ENCODE data around the gene EPHB1. TPM values are rescaled to one million over a fixed set of nuclear protein-coding genes. Genes with fewer than 3 reads are reported as not detected.

Gene EPHB1
- total RNA-seq, 1 experiment from 2014 or later = 0.86 TPM

DNA sequence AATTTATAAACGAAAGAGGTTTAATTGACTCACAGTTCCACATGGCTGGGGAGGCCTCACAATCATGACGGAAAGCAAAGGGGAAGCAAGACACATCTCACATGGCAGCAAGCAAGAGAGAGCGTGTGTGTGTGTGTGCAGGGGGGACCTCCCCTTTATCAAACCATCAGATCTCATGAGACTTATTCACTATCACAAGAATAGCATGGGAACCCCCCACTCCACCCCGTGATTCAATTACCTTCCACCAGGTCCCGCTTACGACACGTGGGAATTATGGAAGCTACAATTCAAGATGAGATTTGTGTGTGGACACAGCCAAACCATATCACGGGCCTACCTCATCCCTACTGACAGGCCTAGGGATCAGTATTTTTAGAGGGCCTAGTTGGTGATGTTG, 3.1 kb upstream of the EPHB1 start:
- CTCF ChIA-PET = no interaction called here
- H3K9me2 ChIP-seq (ENCODE audit: insufficient read depth) = no peaks in the 10 kb centered on the region
- no peak overlapping the region for H3K9ac ChIP-seq (ENCODE audit: low read length)
- no peaks in the 10 kb centered on the region for H3K9me3 ChIP-seq (ENCODE audit: control insufficient read depth in 1 of 2, insufficient read depth in 1 of 2, low read depth in 1 of 2, low read length in 2 of 2)
- intact Hi-C loops (cut with micrococcal nuclease) = no loop called here
- TF ChIP-seq, protein P1, sequence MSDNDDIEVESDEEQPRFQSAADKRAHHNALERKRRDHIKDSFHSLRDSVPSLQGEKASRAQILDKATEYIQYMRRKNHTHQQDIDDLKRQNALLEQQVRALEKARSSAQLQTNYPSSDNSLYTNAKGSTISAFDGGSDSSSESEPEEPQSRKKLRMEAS (IDR thresholded peaks at IDR 0.05) = no peak
- TF ChIP-seq JUND (IDR thresholded peaks at IDR 0.05) (no peak), YY1 (IDR thresholded peaks at IDR 0.05; ENCODE audit: extremely low read depth, insufficient replicate concordance, low read depth, low read length) (no peak), EZH2 (IDR thresholded peaks at IDR 0.05) (no peak), TCF7L2 (IDR thresholded peaks at IDR 0.05; ENCODE audit: borderline replicate concordance, extremely low read depth, insufficient read depth, insufficient read length) (no peak), FOSL1 (IDR thresholded peaks at IDR 0.05; ENCODE audit: low read depth) (no peak), EGR1 (IDR thresholded peaks at IDR 0.05; ENCODE audit: low read depth) (no peak), CBX3 (IDR thresholded peaks at IDR 0.05; ENCODE audit: low read depth) (no peak), CEBPB (IDR thresholded peaks at IDR 0.05; ENCODE audit: low read depth) (no peak), ELF1 (IDR thresholded peaks at IDR 0.05; ENCODE audit: borderline replicate concordance, low read depth) (no peak), SP1 (IDR thresholded peaks at IDR 0.05; ENCODE audit: low read depth) (no peak), RAD21 (IDR thresholded peaks at IDR 0.05; ENCODE audit: low read depth) (no peak)
- TF ChIP-seq, protein P2, sequence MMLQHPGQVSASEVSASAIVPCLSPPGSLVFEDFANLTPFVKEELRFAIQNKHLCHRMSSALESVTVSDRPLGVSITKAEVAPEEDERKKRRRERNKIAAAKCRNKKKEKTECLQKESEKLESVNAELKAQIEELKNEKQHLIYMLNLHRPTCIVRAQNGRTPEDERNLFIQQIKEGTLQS (IDR thresholded peaks at IDR 0.05) = no peak
- TF ChIP-seq, protein P3, sequence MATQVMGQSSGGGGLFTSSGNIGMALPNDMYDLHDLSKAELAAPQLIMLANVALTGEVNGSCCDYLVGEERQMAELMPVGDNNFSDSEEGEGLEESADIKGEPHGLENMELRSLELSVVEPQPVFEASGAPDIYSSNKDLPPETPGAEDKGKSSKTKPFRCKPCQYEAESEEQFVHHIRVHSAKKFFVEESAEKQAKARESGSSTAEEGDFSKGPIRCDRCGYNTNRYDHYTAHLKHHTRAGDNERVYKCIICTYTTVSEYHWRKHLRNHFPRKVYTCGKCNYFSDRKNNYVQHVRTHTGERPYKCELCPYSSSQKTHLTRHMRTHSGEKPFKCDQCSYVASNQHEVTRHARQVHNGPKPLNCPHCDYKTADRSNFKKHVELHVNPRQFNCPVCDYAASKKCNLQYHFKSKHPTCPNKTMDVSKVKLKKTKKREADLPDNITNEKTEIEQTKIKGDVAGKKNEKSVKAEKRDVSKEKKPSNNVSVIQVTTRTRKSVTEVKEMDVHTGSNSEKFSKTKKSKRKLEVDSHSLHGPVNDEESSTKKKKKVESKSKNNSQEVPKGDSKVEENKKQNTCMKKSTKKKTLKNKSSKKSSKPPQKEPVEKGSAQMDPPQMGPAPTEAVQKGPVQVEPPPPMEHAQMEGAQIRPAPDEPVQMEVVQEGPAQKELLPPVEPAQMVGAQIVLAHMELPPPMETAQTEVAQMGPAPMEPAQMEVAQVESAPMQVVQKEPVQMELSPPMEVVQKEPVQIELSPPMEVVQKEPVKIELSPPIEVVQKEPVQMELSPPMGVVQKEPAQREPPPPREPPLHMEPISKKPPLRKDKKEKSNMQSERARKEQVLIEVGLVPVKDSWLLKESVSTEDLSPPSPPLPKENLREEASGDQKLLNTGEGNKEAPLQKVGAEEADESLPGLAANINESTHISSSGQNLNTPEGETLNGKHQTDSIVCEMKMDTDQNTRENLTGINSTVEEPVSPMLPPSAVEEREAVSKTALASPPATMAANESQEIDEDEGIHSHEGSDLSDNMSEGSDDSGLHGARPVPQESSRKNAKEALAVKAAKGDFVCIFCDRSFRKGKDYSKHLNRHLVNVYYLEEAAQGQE (IDR thresholded peaks at IDR 0.05; ENCODE audit: low read depth) = no peak
- TF ChIP-seq, protein P4, sequence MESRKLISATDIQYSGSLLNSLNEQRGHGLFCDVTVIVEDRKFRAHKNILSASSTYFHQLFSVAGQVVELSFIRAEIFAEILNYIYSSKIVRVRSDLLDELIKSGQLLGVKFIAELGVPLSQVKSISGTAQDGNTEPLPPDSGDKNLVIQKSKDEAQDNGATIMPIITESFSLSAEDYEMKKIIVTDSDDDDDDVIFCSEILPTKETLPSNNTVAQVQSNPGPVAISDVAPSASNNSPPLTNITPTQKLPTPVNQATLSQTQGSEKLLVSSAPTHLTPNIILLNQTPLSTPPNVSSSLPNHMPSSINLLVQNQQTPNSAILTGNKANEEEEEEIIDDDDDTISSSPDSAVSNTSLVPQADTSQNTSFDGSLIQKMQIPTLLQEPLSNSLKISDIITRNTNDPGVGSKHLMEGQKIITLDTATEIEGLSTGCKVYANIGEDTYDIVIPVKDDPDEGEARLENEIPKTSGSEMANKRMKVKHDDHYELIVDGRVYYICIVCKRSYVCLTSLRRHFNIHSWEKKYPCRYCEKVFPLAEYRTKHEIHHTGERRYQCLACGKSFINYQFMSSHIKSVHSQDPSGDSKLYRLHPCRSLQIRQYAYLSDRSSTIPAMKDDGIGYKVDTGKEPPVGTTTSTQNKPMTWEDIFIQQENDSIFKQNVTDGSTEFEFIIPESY (IDR thresholded peaks at IDR 0.05; ENCODE audit: extremely low read depth, insufficient replicate concordance, low read length) = no peak
- TF ChIP-seq, protein P5, sequence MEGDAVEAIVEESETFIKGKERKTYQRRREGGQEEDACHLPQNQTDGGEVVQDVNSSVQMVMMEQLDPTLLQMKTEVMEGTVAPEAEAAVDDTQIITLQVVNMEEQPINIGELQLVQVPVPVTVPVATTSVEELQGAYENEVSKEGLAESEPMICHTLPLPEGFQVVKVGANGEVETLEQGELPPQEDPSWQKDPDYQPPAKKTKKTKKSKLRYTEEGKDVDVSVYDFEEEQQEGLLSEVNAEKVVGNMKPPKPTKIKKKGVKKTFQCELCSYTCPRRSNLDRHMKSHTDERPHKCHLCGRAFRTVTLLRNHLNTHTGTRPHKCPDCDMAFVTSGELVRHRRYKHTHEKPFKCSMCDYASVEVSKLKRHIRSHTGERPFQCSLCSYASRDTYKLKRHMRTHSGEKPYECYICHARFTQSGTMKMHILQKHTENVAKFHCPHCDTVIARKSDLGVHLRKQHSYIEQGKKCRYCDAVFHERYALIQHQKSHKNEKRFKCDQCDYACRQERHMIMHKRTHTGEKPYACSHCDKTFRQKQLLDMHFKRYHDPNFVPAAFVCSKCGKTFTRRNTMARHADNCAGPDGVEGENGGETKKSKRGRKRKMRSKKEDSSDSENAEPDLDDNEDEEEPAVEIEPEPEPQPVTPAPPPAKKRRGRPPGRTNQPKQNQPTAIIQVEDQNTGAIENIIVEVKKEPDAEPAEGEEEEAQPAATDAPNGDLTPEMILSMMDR (IDR thresholded peaks at IDR 0.05 in 2 of 3, conservative IDR thresholded peaks at IDR 0.05 in 1 of 3; ENCODE audit: borderline replicate concordance in 1 of 3, insufficient read depth in 1 of 3, low read depth in 2 of 3, low read length in 2 of 3) = no peak
- BruUV-seq (replicated peaks) = no TSS peak
- no peak overlapping the region for H3K27ac ChIP-seq (ENCODE audit: low read depth, low read length)
- no peak overlapping the region for H2AFZ ChIP-seq (ENCODE audit: low read depth, low read length, poor library complexity, severe bottlenecking)
- no peaks in the 10 kb centered on the region for H4K20me1 ChIP-seq (ENCODE audit: insufficient read depth)
- H3K36me3 ChIP-seq (ENCODE audit: control insufficient read depth in 1 of 2, insufficient read depth in 2 of 2, low read length in 2 of 2) = no peaks in the 10 kb centered on the region
- H3K4me1 ChIP-seq (ENCODE audit: control insufficient read depth in 1 of 2, insufficient read depth in 2 of 2, low read length in 2 of 2) = no peaks in the 10 kb centered on the region
- no peaks in the 10 kb centered on the region for H3K79me2 ChIP-seq (ENCODE audit: insufficient read depth, low read length)
- POLR2A ChIA-PET = no interaction called here
- H3K27me3 ChIP-seq (ENCODE audit: insufficient read depth, low read length) = peaks cover 27% of the 10 kb centered on the region
- no peak overlapping the region for H3K4me3 ChIP-seq (replicated peaks in 1 of 2; ENCODE audit: low read depth in 1 of 2, low read length in 2 of 2)
- ATAC-seq (no peak), DNase-seq (ENCODE audit: low read depth, low spot score) (no peak)
- no peak overlapping the region for H3K4me2 ChIP-seq (ENCODE audit: low read length)
- RAD21 ChIA-PET (ENCODE audit: low non-redundant PET in 1 of 2, low total read pairs in 2 of 2, uncharacterized antibody in 2 of 2, unreplicated experiment in 2 of 2) = no interaction called here

All from HCT116 (cell line).